ENCODE measurements around the gene ICAM5. TPM values are rescaled to one million over a fixed set of nuclear protein-coding genes. Genes with fewer than 3 reads are reported as not detected.

The ICAM5 gene
- total and polyA plus RNA-seq, 9 of the 15 experiments (the other 6 are each of a cell fraction or from before 2014, with no cell fraction given): 0.10 to 114 (median 13.7) TPM

GRCh38 chr19:10251792-10252694 is 37.7 kb upstream of the ICAM5 start, which contains the start of gene MRPL4 (continued):
- TF ChIP-seq SIX5 (IDR thresholded peaks at IDR 0.05; ENCODE audit: borderline replicate concordance in 1 of 2, insufficient read depth in 1 of 2, low read depth in 1 of 2, low read length in 2 of 2) (no peak; a peak in 1 of 4 replicates), ZZZ3 (IDR thresholded peaks at IDR 0.05) (no peak), ZNF347 (CRISPR knock-in tag; IDR thresholded peaks at IDR 0.05; ENCODE audit: low read depth) (no peak), SMAD4 (CRISPR knock-in tag; conservative IDR thresholded peaks at IDR 0.05) (peak; percentile 82), MYBL2 (IDR thresholded peaks at IDR 0.05; ENCODE audit: low read depth) (no peak), MYBL2 (CRISPR knock-in tag; IDR thresholded peaks at IDR 0.05; ENCODE audit: borderline replicate concordance) (no peak), SP2 (IDR thresholded peaks at IDR 0.05; ENCODE audit: extremely low read depth, low read depth, low read length, poor library complexity, severe bottlenecking) (peak; percentile 65), ZNF699 (CRISPR knock-in tag; IDR thresholded peaks at IDR 0.05; ENCODE audit: insufficient replicate concordance) (no peak), MAX (CRISPR knock-in tag; IDR thresholded peaks at IDR 0.05) (peak; percentile 98)
- TF ChIP-seq, protein P1, sequence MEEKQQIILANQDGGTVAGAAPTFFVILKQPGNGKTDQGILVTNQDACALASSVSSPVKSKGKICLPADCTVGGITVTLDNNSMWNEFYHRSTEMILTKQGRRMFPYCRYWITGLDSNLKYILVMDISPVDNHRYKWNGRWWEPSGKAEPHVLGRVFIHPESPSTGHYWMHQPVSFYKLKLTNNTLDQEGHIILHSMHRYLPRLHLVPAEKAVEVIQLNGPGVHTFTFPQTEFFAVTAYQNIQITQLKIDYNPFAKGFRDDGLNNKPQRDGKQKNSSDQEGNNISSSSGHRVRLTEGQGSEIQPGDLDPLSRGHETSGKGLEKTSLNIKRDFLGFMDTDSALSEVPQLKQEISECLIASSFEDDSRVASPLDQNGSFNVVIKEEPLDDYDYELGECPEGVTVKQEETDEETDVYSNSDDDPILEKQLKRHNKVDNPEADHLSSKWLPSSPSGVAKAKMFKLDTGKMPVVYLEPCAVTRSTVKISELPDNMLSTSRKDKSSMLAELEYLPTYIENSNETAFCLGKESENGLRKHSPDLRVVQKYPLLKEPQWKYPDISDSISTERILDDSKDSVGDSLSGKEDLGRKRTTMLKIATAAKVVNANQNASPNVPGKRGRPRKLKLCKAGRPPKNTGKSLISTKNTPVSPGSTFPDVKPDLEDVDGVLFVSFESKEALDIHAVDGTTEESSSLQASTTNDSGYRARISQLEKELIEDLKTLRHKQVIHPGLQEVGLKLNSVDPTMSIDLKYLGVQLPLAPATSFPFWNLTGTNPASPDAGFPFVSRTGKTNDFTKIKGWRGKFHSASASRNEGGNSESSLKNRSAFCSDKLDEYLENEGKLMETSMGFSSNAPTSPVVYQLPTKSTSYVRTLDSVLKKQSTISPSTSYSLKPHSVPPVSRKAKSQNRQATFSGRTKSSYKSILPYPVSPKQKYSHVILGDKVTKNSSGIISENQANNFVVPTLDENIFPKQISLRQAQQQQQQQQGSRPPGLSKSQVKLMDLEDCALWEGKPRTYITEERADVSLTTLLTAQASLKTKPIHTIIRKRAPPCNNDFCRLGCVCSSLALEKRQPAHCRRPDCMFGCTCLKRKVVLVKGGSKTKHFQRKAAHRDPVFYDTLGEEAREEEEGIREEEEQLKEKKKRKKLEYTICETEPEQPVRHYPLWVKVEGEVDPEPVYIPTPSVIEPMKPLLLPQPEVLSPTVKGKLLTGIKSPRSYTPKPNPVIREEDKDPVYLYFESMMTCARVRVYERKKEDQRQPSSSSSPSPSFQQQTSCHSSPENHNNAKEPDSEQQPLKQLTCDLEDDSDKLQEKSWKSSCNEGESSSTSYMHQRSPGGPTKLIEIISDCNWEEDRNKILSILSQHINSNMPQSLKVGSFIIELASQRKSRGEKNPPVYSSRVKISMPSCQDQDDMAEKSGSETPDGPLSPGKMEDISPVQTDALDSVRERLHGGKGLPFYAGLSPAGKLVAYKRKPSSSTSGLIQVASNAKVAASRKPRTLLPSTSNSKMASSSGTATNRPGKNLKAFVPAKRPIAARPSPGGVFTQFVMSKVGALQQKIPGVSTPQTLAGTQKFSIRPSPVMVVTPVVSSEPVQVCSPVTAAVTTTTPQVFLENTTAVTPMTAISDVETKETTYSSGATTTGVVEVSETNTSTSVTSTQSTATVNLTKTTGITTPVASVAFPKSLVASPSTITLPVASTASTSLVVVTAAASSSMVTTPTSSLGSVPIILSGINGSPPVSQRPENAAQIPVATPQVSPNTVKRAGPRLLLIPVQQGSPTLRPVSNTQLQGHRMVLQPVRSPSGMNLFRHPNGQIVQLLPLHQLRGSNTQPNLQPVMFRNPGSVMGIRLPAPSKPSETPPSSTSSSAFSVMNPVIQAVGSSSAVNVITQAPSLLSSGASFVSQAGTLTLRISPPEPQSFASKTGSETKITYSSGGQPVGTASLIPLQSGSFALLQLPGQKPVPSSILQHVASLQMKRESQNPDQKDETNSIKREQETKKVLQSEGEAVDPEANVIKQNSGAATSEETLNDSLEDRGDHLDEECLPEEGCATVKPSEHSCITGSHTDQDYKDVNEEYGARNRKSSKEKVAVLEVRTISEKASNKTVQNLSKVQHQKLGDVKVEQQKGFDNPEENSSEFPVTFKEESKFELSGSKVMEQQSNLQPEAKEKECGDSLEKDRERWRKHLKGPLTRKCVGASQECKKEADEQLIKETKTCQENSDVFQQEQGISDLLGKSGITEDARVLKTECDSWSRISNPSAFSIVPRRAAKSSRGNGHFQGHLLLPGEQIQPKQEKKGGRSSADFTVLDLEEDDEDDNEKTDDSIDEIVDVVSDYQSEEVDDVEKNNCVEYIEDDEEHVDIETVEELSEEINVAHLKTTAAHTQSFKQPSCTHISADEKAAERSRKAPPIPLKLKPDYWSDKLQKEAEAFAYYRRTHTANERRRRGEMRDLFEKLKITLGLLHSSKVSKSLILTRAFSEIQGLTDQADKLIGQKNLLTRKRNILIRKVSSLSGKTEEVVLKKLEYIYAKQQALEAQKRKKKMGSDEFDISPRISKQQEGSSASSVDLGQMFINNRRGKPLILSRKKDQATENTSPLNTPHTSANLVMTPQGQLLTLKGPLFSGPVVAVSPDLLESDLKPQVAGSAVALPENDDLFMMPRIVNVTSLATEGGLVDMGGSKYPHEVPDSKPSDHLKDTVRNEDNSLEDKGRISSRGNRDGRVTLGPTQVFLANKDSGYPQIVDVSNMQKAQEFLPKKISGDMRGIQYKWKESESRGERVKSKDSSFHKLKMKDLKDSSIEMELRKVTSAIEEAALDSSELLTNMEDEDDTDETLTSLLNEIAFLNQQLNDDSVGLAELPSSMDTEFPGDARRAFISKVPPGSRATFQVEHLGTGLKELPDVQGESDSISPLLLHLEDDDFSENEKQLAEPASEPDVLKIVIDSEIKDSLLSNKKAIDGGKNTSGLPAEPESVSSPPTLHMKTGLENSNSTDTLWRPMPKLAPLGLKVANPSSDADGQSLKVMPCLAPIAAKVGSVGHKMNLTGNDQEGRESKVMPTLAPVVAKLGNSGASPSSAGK (IDR thresholded peaks at IDR 0.05): peak; percentile 95
- TF ChIP-seq, protein P2, sequence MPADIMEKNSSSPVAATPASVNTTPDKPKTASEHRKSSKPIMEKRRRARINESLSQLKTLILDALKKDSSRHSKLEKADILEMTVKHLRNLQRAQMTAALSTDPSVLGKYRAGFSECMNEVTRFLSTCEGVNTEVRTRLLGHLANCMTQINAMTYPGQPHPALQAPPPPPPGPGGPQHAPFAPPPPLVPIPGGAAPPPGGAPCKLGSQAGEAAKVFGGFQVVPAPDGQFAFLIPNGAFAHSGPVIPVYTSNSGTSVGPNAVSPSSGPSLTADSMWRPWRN (IDR thresholded peaks at IDR 0.05; ENCODE audit: low read depth): no peak
- TF ChIP-seq, protein P3, sequence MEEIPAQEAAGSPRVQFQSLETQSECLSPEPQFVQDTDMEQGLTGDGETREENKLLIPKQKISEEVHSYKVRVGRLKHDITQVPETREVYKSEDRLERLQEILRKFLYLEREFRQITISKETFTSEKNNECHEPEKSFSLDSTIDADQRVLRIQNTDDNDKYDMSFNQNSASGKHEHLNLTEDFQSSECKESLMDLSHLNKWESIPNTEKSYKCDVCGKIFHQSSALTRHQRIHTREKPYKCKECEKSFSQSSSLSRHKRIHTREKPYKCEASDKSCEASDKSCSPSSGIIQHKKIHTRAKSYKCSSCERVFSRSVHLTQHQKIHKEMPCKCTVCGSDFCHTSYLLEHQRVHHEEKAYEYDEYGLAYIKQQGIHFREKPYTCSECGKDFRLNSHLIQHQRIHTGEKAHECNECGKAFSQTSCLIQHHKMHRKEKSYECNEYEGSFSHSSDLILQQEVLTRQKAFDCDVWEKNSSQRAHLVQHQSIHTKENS (CRISPR knock-in tag; IDR thresholded peaks at IDR 0.05): 0 out of 2 replicates have a peak, but pooled peaks have one; percentile 29

Measured in K562 (cell line).